ENCODE measurements around the gene WDR87. TPM values are rescaled to one million over a fixed set of nuclear protein-coding genes. Genes with fewer than 3 reads are reported as not detected.
A peak's percentile ranks its signal among the peaks of the same experiment; 100 is the strongest.

The WDR87 gene
- total RNA-seq, 1 experiment from 2014 or later, result not detected

- Histone ChIP-seq H3K4me3 (ENCODE audit: low read depth, low read length) (no peak overlapping the region), H3K36me3 (ENCODE audit: control insufficient read depth, insufficient read depth, low read length) (peaks cover 2% of the 10 kb centered on the region), H3K4me1 (peaks cover 43% of the 10 kb centered on the region), H3K9me3 (no peaks in the 10 kb centered on the region), H3K27me3 (replicated peaks; ENCODE audit: control insufficient read depth, insufficient read depth, low read length) (no peaks in the 10 kb centered on the region)
- POLR2A ChIA-PET, result no interaction called here
- no peaks in the 10 kb centered on the region for H3K9me3 Mint-ChIP-seq (ENCODE audit: unreplicated experiment)
- no TSS peak for BruUV-seq (replicated peaks)
- H3K4me1 Mint-ChIP-seq (ENCODE audit: low read depth, unreplicated experiment), result peaks cover 59% of the 10 kb centered on the region
- intact Hi-C loops (cut with micrococcal nuclease; ENCODE audit: unreplicated experiment), result no loop called here
- H3K27ac Mint-ChIP-seq (ENCODE audit: unreplicated experiment), result no peak overlapping the region
- no peak for TF ChIP-seq CTCF (IDR thresholded peaks at IDR 0.05; ENCODE audit: insufficient read depth in 1 of 2, low read depth in 1 of 2, low read length in 1 of 2, severe bottlenecking in 1 of 2, unreplicated experiment in 1 of 2)
- no peak for DNase-seq
- CTCF ChIA-PET, result no interaction called here
- H3K36me3 Mint-ChIP-seq (ENCODE audit: insufficient read depth, unreplicated experiment), result peaks cover 82% of the 10 kb centered on the region
- H3K27me3 Mint-ChIP-seq (ENCODE audit: insufficient read depth, unreplicated experiment), result no peaks in the 10 kb centered on the region
- H3K4me3 Mint-ChIP-seq (ENCODE audit: unreplicated experiment), result no peak overlapping the region
Observed at GRCh38 chr19:37946132-37946531, 39.7 kb upstream of the WDR87 start.

GRCh38 chr19:37943480-37943879, 37.1 kb upstream of the WDR87 start:
- Histone ChIP-seq H3K4me3 (ENCODE audit: low read depth, low read length) (no peak overlapping the region), H3K4me1 (peaks cover 59% of the 10 kb centered on the region), H3K27me3 (replicated peaks; ENCODE audit: control insufficient read depth, insufficient read depth, low read length) (no peaks in the 10 kb centered on the region), H3K36me3 (ENCODE audit: control insufficient read depth, insufficient read depth, low read length) (peaks cover 2% of the 10 kb centered on the region), H3K9me3 (no peaks in the 10 kb centered on the region)
- POLR2A ChIA-PET, result interaction anchor here (1.0 to 3.5 kb wide), 4 partner anchors 11 to 49 kb away, joined by 3 to 55 read pairs (median 13); partner anchors contain the start of genes SIPA1L3 and WDR87
- no TSS peak for BruUV-seq (replicated peaks)
- H3K27me3 Mint-ChIP-seq (ENCODE audit: insufficient read depth, unreplicated experiment), result no peaks in the 10 kb centered on the region
- H3K4me3 Mint-ChIP-seq (ENCODE audit: unreplicated experiment), result peak overlapping the region; percentile 68
- peaks cover 64% of the 10 kb centered on the region for H3K4me1 Mint-ChIP-seq (ENCODE audit: low read depth, unreplicated experiment)
- H3K9me3 Mint-ChIP-seq (ENCODE audit: unreplicated experiment), result no peaks in the 10 kb centered on the region
- intact Hi-C loops (cut with micrococcal nuclease; ENCODE audit: unreplicated experiment), result loop anchor here (1.0 kb wide), 3 partner anchors 8 to 393 kb away; no protein-coding TSS in a partner anchor
- no peak for TF ChIP-seq CTCF (IDR thresholded peaks at IDR 0.05; ENCODE audit: insufficient read depth in 1 of 2, low read depth in 1 of 2, low read length in 1 of 2, severe bottlenecking in 1 of 2, unreplicated experiment in 1 of 2)
- H3K36me3 Mint-ChIP-seq (ENCODE audit: insufficient read depth, unreplicated experiment), result peaks cover 84% of the 10 kb centered on the region
- H3K27ac Mint-ChIP-seq (ENCODE audit: unreplicated experiment), result peak overlapping the region; percentile 94
- CTCF ChIA-PET, result interaction anchor here (0.7 to 2.4 kb wide), 6 partner anchors 11 to 104 kb away, joined by 4 to 11 read pairs (median 7); partner anchors contain the start of gene WDR87
- peak; percentile 89 to 96 for DNase-seq

- no peaks in the 10 kb centered on the region for H3K27me3 ChIP-seq (replicated peaks; ENCODE audit: control insufficient read depth, insufficient read depth, low read length)
- H3K27ac Mint-ChIP-seq (ENCODE audit: unreplicated experiment), result peak overlapping the region; percentile 94
- DNase-seq, result no peak
- POLR2A ChIA-PET, result interaction anchor here (1.3 to 3.5 kb wide), 3 partner anchors 10 to 50 kb away, joined by 5 to 55 read pairs (median 21); partner anchors contain the start of genes SIPA1L3 and WDR87
- CTCF ChIA-PET, result interaction anchor here (0.9 to 2.4 kb wide), 4 partner anchors 11 to 45 kb away, joined by 4 to 10 read pairs (median 7); partner anchors contain the start of gene WDR87
- BruUV-seq (replicated peaks), result no TSS peak
- intact Hi-C loops (cut with micrococcal nuclease; ENCODE audit: unreplicated experiment), result no loop called here
- TF ChIP-seq CTCF (IDR thresholded peaks at IDR 0.05; ENCODE audit: insufficient read depth in 1 of 2, low read depth in 1 of 2, low read length in 1 of 2, severe bottlenecking in 1 of 2, unreplicated experiment in 1 of 2), result no peak
- H3K36me3 ChIP-seq (ENCODE audit: control insufficient read depth, insufficient read depth, low read length), result peaks cover 2% of the 10 kb centered on the region
- no peaks in the 10 kb centered on the region for H3K27me3 Mint-ChIP-seq (ENCODE audit: insufficient read depth, unreplicated experiment)
- peaks cover 84% of the 10 kb centered on the region for H3K36me3 Mint-ChIP-seq (ENCODE audit: insufficient read depth, unreplicated experiment)
- H3K4me3 ChIP-seq (ENCODE audit: low read depth, low read length), result no peak overlapping the region
- H3K4me3 Mint-ChIP-seq (ENCODE audit: unreplicated experiment), result peak overlapping the region; percentile 68
- H3K4me1 Mint-ChIP-seq (ENCODE audit: low read depth, unreplicated experiment), result peaks cover 56% of the 10 kb centered on the region
- no peaks in the 10 kb centered on the region for H3K9me3 Mint-ChIP-seq (ENCODE audit: unreplicated experiment)
- H3K4me1 ChIP-seq, result peaks cover 65% of the 10 kb centered on the region
- H3K9me3 ChIP-seq, result no peaks in the 10 kb centered on the region
Observed at GRCh38 chr19:37942516-37942902, 36.1 kb upstream of the WDR87 start.
